Measurements from ENCODE around the gene ZMYND19. TPM values are rescaled to one million over a fixed set of nuclear protein-coding genes. Genes with fewer than 3 reads are reported as not detected.
"Not testable (repeated sequence)": the region's sequence is repeated elsewhere in the genome, so short reads cannot be mapped to it uniquely, and the experiment has no call there.

The ZMYND19 gene
- total and polyA plus RNA-seq, 2 of the 8 experiments (the other 6 are each of a cell fraction or from before 2014, with no cell fraction given) = 42.4 to 58.7 TPM

- H3K4me2 ChIP-seq (ENCODE audit: insufficient read depth in 1 of 2, low read depth in 2 of 2, low read length in 2 of 2); H4K5ac ChIP-seq (ENCODE audit: insufficient read length, low read depth, low read length); H3K4ac ChIP-seq (replicated peaks; ENCODE audit: insufficient read length, low read depth, low read length); H3K14ac ChIP-seq (ENCODE audit: insufficient read length); H2AK5ac ChIP-seq (ENCODE audit: low read depth, low read length); H3K56ac ChIP-seq (replicated peaks; ENCODE audit: insufficient read length, low read depth, low read length); H2BK12ac ChIP-seq (ENCODE audit: low read depth, low read length); H3K9me3 ChIP-seq (ENCODE audit: insufficient read depth in 2 of 2, low read depth in 1 of 2, low read length in 1 of 2); H4K91ac ChIP-seq (replicated peaks; ENCODE audit: insufficient read length, low read length); H2BK5ac ChIP-seq (ENCODE audit: low read depth, low read length); H4K20me1 ChIP-seq (replicated peaks in 1 of 2; ENCODE audit: control insufficient read depth in 1 of 2, insufficient read depth in 2 of 2, low read length in 2 of 2); H2BK20ac ChIP-seq (ENCODE audit: low read length); H3K9ac ChIP-seq (replicated peaks in 1 of 4; ENCODE audit: extremely low read depth in 1 of 4, low read depth in 3 of 4, low read length in 3 of 4); H3K36me3 ChIP-seq (ENCODE audit: control insufficient read depth in 2 of 4, insufficient read depth in 4 of 4, low read length in 3 of 4); FAIRE-seq; H3K27me3 ChIP-seq (replicated peaks in 1 of 4; ENCODE audit: control insufficient read depth in 3 of 4, extremely low read depth in 1 of 4, insufficient read depth in 3 of 4, low read length in 3 of 4); H2BK15ac ChIP-seq (ENCODE audit: low read length); H3K23ac ChIP-seq (ENCODE audit: insufficient read length); H4K8ac ChIP-seq (ENCODE audit: extremely low read depth, insufficient read depth, low read length); DNase-seq (ENCODE audit: low read depth in 1 of 2, low spot score in 2 of 2); H2AFZ ChIP-seq (ENCODE audit: low read length); H3K79me1 ChIP-seq (ENCODE audit: low read depth, low read length); H3K27ac ChIP-seq (ENCODE audit: low read depth, low read length); H3K4me1 ChIP-seq (replicated peaks in 1 of 4; ENCODE audit: control insufficient read depth in 3 of 4, insufficient read depth in 4 of 4, low read length in 3 of 4); POLR2A ChIA-PET (ENCODE audit: partially characterized antibody); H3K79me2 ChIP-seq (ENCODE audit: control insufficient read depth in 1 of 2, insufficient read depth in 2 of 2, low read length in 2 of 2); H3K18ac ChIP-seq (ENCODE audit: extremely low read depth, low read length); H2BK120ac ChIP-seq (replicated peaks; ENCODE audit: low read depth, low read length); H3K4me3 ChIP-seq (ENCODE audit: extremely low read depth in 1 of 4, insufficient read depth in 2 of 4, low read depth in 3 of 4, low read length in 4 of 4); H3K23me2 ChIP-seq (ENCODE audit: low read depth, low read length): not testable (repeated sequence)
- CTCF ChIA-PET (ENCODE audit: partially characterized antibody) = interaction anchor here (0.9 to 3.5 kb wide), 6 partner anchors 14 to 280 kb away, joined by 3 to 17 read pairs (median 3); no protein-coding TSS in a partner anchor
- 91% methylated on average over 3 of the region's 7 CpGs; no CpG with 5 or more reads in 1 of the 2 experiments for WGBS, 2 experiments (ENCODE audit: extremely low coverage in 1 of 2, insufficient coverage in 1 of 2, insufficient read length in 1 of 2, insufficient replicate concordance in 2 of 2, low coverage in 1 of 2, low lambda C conversion rate in 2 of 2, missing lambda C conversion rate in 1 of 2)
Observed at GRCh38 chr9:137596577-137596976, 6.3 kb upstream of the ZMYND19 start.

Measured in H1 (cell line).